HepG2 (cell line): ENCODE data around the gene CERS4. TPM values are rescaled to one million over a fixed set of nuclear protein-coding genes. Genes with fewer than 3 reads are reported as not detected.

ENCODE experiments used
- CERS6 ChIP-seq: sonication (generic); formaldehyde crosslinking; IDR thresholded peaks from 2 replicates; pipeline ENCODE4 v1.5.0; 2020; ENCODE audit warnings: missing genetic modification reagents
- DZIP1 ChIP-seq: sonication (generic); formaldehyde crosslinking; IDR thresholded peaks from 2 replicates; pipeline ENCODE4 v1.5.0; 2020; ENCODE audit warnings: mild to moderate bottlenecking, missing genetic modification reagents
- ELF4 ChIP-seq: sonication (generic); formaldehyde crosslinking; IDR thresholded peaks from 2 replicates; pipeline ENCODE4 v1.5.0; 2020; ENCODE audit warnings: missing genetic modification reagents, mild to moderate bottlenecking, moderate library complexity, borderline replicate concordance
- HIVEP1 ChIP-seq: sonication (generic); formaldehyde crosslinking; IDR thresholded peaks from 2 replicates; pipeline ENCODE4 v1.4.0; 2020; ENCODE audit warnings: mild to moderate bottlenecking, missing genetic modification reagents
- KLF15 ChIP-seq: sonication (generic); formaldehyde crosslinking; IDR thresholded peaks from 2 replicates; pipeline ENCODE4 v1.8.1; 2023; ENCODE audit warnings: borderline replicate concordance, mild to moderate bottlenecking, inconsistent platforms, missing genetic modification reagents, mixed read lengths
- MLX ChIP-seq: IDR thresholded peaks from 2 replicates; pipeline ENCODE4 v1.6.1; 2016
- POGK ChIP-seq: sonication (generic); formaldehyde crosslinking; conservative IDR thresholded peaks from 2 replicates; pipeline ENCODE4 v1.8.0; 2022; ENCODE audit warnings: mild to moderate bottlenecking, moderate library complexity, missing genetic modification reagents
- TMF1 ChIP-seq: sonication (generic); formaldehyde crosslinking; IDR thresholded peaks from 2 replicates; pipeline ENCODE4 v1.8.1; 2022; ENCODE audit warnings: low read depth, missing genetic modification reagents
- TP53 ChIP-seq: sonication (generic); formaldehyde crosslinking; conservative IDR thresholded peaks from 2 replicates; pipeline ENCODE4 v1.4.0; 2020; ENCODE audit warnings: missing genetic modification reagents
- ZBTB33 ChIP-seq: sonication (generic); formaldehyde crosslinking; IDR thresholded peaks from 2 replicates; pipeline ENCODE4 v1.4.0; 2020; ENCODE audit warnings: missing genetic modification reagents
- ZMYM3 ChIP-seq: sonication (generic); formaldehyde crosslinking; IDR thresholded peaks from 2 replicates; pipeline ENCODE4 v1.5.1; 2020; ENCODE audit warnings: mild to moderate bottlenecking, missing genetic modification reagents
- ZNF142 ChIP-seq: sonication (generic); formaldehyde crosslinking; IDR thresholded peaks from 2 replicates; pipeline ENCODE4 v1.4.0; 2020; ENCODE audit warnings: missing genetic modification reagents
- polyA plus RNA-seq, 8 experiments: library from polyadenylated mRNA; depleted of rRNA in 3 of 8; stranded (reverse) in 7 of 8; unstranded in 1 of 8; fragments of >200 nt; fragmentation: Illumina TruSeq in 4 of 8; extraction: Trizol in 4 of 8; gene quantifications; 2 replicates each; pipeline versions ENCODE4 v1.2.1 to v1.2.3, GENCODE V29; 2011 to 2016; ENCODE audit warnings: low read depth in 4 of 8, missing spikeins in 1 of 8, mixed read lengths in 1 of 8; ENCODE audit not compliant: insufficient read depth in 1 of 8
- total RNA-seq, 5 experiments: library from RNA; depleted of rRNA; stranded (reverse); fragments of >200 nt; fragmentation: Illumina TruSeq; extraction: Trizol; gene quantifications; 2 replicates each; pipeline ENCODE4 v1.2.3, GENCODE V29; 2016; ENCODE audit warnings: low read depth in 1 of 5

Gene CERS4
- total and polyA plus RNA-seq, 2 of the 13 experiments (the other 11 are each of a cell fraction or from before 2014, with no cell fraction given) = 74.7 to 83.5 TPM

- TF ChIP-seq KLF15 (CRISPR knock-in tag) = peak; percentile 43; the same call in 1 of the 2 replicates
- TF ChIP-seq DZIP1 (CRISPR knock-in tag) = peak; percentile 65; the same call in 1 of the 2 replicates
- TF ChIP-seq ZBTB33 (CRISPR knock-in tag) = peak; percentile 44; the same call in 1 of the 2 replicates
- TF ChIP-seq ZMYM3 (CRISPR knock-in tag) = peak; percentile 35; the same call in 1 of the 2 replicates
- TF ChIP-seq TP53 (CRISPR knock-in tag) = peak; percentile 65; the same call in 1 of the 2 replicates
- peak; percentile 92 for TF ChIP-seq MLX
- TF ChIP-seq HIVEP1 (CRISPR knock-in tag) = peak; percentile 71
- peak; percentile 68; the same call in 1 of the 2 replicates for TF ChIP-seq ELF4 (CRISPR knock-in tag)
- peak; percentile 69; the same call in 1 of the 2 replicates for TF ChIP-seq CERS6 (CRISPR knock-in tag)
- TF ChIP-seq TMF1 (CRISPR knock-in tag) = no peak
- peak; percentile 98 for TF ChIP-seq POGK (CRISPR knock-in tag)
- peak; percentile 93; the same call in 1 of the 2 replicates for TF ChIP-seq ZNF142 (CRISPR knock-in tag)
Observed at GRCh38 chr19:8307965-8308866, 99.0 kb downstream of the CERS4 start, which contains the start of gene CD320 (continued).
